Ovary (tissue), 3 donors: ENCODE data around the gene STOM.

Experiments
- CTCF ChIP-seq, 3 donors: fragments of 450-650 bp in 2 of 3; fragments of 200-600 bp in 1 of 3; IDR thresholded peaks; one replicate each; pipeline versions ENCODE4 v1.5.1 to v1.8.0; 2016 to 2022; ENCODE audit warnings: antibody characterized with exemption in 3 of 3, mild to moderate bottlenecking in 1 of 3
- EP300 ChIP-seq: sonication (generic); formaldehyde crosslinking; IDR thresholded peaks from one replicate; pipeline ENCODE4 v1.6.1; 2017; ENCODE audit warnings: antibody characterized with exemption
- POLR2A ChIP-seq: fragments of 450-650 bp; IDR thresholded peaks from one replicate; pipeline ENCODE4 v1.6.1; 2017; ENCODE audit warnings: antibody characterized with exemption, mild to moderate bottlenecking, moderate library complexity
- donor health status: DM: no; HTN: no; CAD: no.

GRCh38 chr9:121309833-121310425 lies 60.1 kb downstream of the STOM start:
- TF ChIP-seq POLR2A = no peak
- TF ChIP-seq CTCF (IDR thresholded peaks at IDR 0.05) = no peak
- TF ChIP-seq EP300 = no peak
